ENCODE results near the gene RREB1. TPM values are rescaled to one million over a fixed set of nuclear protein-coding genes. Genes with fewer than 3 reads are reported as not detected.

Gene RREB1
- total and polyA plus RNA-seq, 2 of the 4 experiments (the other 2 are of a cell fraction) = 8.4 to 14.5 TPM

DNA sequence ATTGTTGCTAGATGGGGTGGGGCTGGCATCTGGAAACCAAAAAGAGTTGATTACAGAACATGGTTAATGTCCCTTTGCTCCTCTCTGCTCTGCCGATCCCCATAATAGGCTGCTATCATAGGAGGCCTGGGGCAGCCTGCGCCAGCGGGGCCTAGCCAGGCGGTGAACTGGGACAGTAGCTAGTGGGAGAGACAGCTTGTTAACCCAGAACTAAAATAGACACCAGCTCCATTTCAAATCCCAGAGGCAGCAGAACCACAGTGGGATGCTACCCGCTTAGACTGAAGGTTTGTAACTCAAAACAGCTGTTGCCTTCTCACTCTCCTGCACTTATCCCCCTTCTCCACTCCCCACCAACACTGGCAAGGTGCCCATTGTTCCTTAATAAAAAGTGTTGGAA, 106.7 kb downstream of the RREB1 start:
- TF ChIP-seq, protein P1, sequence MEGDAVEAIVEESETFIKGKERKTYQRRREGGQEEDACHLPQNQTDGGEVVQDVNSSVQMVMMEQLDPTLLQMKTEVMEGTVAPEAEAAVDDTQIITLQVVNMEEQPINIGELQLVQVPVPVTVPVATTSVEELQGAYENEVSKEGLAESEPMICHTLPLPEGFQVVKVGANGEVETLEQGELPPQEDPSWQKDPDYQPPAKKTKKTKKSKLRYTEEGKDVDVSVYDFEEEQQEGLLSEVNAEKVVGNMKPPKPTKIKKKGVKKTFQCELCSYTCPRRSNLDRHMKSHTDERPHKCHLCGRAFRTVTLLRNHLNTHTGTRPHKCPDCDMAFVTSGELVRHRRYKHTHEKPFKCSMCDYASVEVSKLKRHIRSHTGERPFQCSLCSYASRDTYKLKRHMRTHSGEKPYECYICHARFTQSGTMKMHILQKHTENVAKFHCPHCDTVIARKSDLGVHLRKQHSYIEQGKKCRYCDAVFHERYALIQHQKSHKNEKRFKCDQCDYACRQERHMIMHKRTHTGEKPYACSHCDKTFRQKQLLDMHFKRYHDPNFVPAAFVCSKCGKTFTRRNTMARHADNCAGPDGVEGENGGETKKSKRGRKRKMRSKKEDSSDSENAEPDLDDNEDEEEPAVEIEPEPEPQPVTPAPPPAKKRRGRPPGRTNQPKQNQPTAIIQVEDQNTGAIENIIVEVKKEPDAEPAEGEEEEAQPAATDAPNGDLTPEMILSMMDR (conservative IDR thresholded peaks at IDR 0.05; ENCODE audit: low read depth, low read length) = no peak
- TF ChIP-seq NFE2L2 (IDR thresholded peaks at IDR 0.05; ENCODE audit: low read depth, low read length) (no peak), CHD1 (IDR thresholded peaks at IDR 0.05; ENCODE audit: low read depth, low read length) (no peak), RAD21 (IDR thresholded peaks at IDR 0.05; ENCODE audit: low read length) (no peak), SMC3 (IDR thresholded peaks at IDR 0.05; ENCODE audit: low read depth, low read length) (no peak), POLR2A (IDR thresholded peaks at IDR 0.05; ENCODE audit: low read depth, low read length) (no peak), MAZ (IDR thresholded peaks at IDR 0.05; ENCODE audit: borderline replicate concordance, low read depth, low read length) (no peak), MAFK (IDR thresholded peaks at IDR 0.05; ENCODE audit: low read depth, low read length) (no peak), FOS (IDR thresholded peaks at IDR 0.05; ENCODE audit: low read depth, low read length) (no peak), CEBPB (IDR thresholded peaks at IDR 0.05; ENCODE audit: low read depth, low read length) (no peak), RCOR1 (IDR thresholded peaks at IDR 0.05; ENCODE audit: insufficient replicate concordance, low read length) (no peak), BHLHE40 (IDR thresholded peaks at IDR 0.05; ENCODE audit: low read depth, low read length) (no peak), RFX5 (IDR thresholded peaks at IDR 0.05; ENCODE audit: low read depth, low read length) (no peak), MXI1 (IDR thresholded peaks at IDR 0.05; ENCODE audit: borderline replicate concordance, low read depth, low read length) (no peak)
- TF ChIP-seq, protein P2, sequence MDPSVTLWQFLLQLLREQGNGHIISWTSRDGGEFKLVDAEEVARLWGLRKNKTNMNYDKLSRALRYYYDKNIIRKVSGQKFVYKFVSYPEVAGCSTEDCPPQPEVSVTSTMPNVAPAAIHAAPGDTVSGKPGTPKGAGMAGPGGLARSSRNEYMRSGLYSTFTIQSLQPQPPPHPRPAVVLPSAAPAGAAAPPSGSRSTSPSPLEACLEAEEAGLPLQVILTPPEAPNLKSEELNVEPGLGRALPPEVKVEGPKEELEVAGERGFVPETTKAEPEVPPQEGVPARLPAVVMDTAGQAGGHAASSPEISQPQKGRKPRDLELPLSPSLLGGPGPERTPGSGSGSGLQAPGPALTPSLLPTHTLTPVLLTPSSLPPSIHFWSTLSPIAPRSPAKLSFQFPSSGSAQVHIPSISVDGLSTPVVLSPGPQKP (IDR thresholded peaks at IDR 0.05; ENCODE audit: borderline replicate concordance, low read depth, low read length) = no peak
- TF ChIP-seq, protein P3, sequence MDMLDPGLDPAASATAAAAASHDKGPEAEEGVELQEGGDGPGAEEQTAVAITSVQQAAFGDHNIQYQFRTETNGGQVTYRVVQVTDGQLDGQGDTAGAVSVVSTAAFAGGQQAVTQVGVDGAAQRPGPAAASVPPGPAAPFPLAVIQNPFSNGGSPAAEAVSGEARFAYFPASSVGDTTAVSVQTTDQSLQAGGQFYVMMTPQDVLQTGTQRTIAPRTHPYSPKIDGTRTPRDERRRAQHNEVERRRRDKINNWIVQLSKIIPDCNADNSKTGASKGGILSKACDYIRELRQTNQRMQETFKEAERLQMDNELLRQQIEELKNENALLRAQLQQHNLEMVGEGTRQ (IDR thresholded peaks at IDR 0.05; ENCODE audit: low read depth, low read length) = no peak
- H3K4me2 ChIP-seq (ENCODE audit: low read depth, low read length) = no peak overlapping the region
- no peaks in the 10 kb centered on the region for H3K27me3 ChIP-seq (ENCODE audit: control insufficient read depth, insufficient read depth, low read length)
- no peak overlapping the region for H3K18ac ChIP-seq (ENCODE audit: low read depth, low read length)
- no peak overlapping the region for H2AFZ ChIP-seq (replicated peaks; ENCODE audit: low read length, poor library complexity)
- ChIA-PET CTCF (interaction anchor here (0.7 kb wide), 1 partner anchor 537 kb away, joined by 3 read pairs; no protein-coding TSS in a partner anchor), POLR2A (ENCODE audit: unreplicated experiment) (no interaction called here)
- ATAC-seq (ENCODE audit: low read depth) (no peak), DNase-seq (no peak)
- no peak overlapping the region for H4K91ac ChIP-seq (ENCODE audit: insufficient read depth, low read depth, low read length)
- H2BK5ac ChIP-seq (ENCODE audit: low read depth, low read length, poor library complexity, severe bottlenecking) = no peak overlapping the region
- no peak overlapping the region for H3K27ac ChIP-seq (ENCODE audit: insufficient read depth, low read length)
- WGBS, 2 experiments (ENCODE audit: extremely low coverage in 2 of 2, insufficient read length in 1 of 2) = no CpG with 5 or more reads among the region's 5 CpGs
- no peak overlapping the region for H4K5ac ChIP-seq (ENCODE audit: low read depth, low read length)
- peaks cover 24 to 71% of the 10 kb centered on the region in 2 experiments for H3K79me1 ChIP-seq (ENCODE audit: low read depth in 1 of 2, low read length in 2 of 2)
- peak overlapping the region; percentile 43; the same call in 1 of the 2 replicates for H3K4ac ChIP-seq (ENCODE audit: low read depth, low read length)
- H2AK5ac ChIP-seq (ENCODE audit: low read depth, low read length) = no peak overlapping the region
- H2BK15ac ChIP-seq (ENCODE audit: low read depth, low read length) = no peak overlapping the region
- in situ Hi-C loops (cut with MboI; ENCODE audit: low sequenced_read_pairs) = no loop called here
- H3K56ac ChIP-seq (ENCODE audit: extremely low read depth, insufficient read depth, low read length) = no peak overlapping the region
- no peak overlapping the region for H2BK120ac ChIP-seq (ENCODE audit: low read depth, low read length)
- peaks cover 24% of the 10 kb centered on the region for H4K20me1 ChIP-seq (ENCODE audit: insufficient read depth, low read length)
- H3K9ac ChIP-seq (ENCODE audit: low read depth, low read length) = no peak overlapping the region
- H3K9me1 ChIP-seq (ENCODE audit: insufficient read depth, low read length) = peaks cover 21% of the 10 kb centered on the region
- peaks cover 50% of the 10 kb centered on the region for H3K36me3 ChIP-seq (ENCODE audit: control insufficient read depth, insufficient read depth, low read length)
- intact Hi-C loops (cut with micrococcal nuclease) = no loop called here
- no peak overlapping the region for H3K4me3 ChIP-seq (ENCODE audit: insufficient read depth, low read depth, low read length)
- no peak overlapping the region for H4K8ac ChIP-seq (ENCODE audit: low read depth in 2 of 2, low read length in 2 of 2)
- H2BK20ac ChIP-seq (ENCODE audit: low read depth, low read length) = no peak overlapping the region
- no peak overlapping the region for H2AK9ac ChIP-seq (replicated peaks; ENCODE audit: low read depth, low read length, poor library complexity)
- peak overlapping the region; percentile 77; the same call in 1 of the 2 replicates for H3K14ac ChIP-seq (replicated peaks; ENCODE audit: low read depth, low read length)
- H3K23ac ChIP-seq (ENCODE audit: low read depth, low read length) = no peak overlapping the region
- H3K4me1 ChIP-seq (ENCODE audit: control insufficient read depth, insufficient read depth, low read length) = peaks cover 17% of the 10 kb centered on the region
- no TSS peak for BruUV-seq (replicated peaks)
- no peaks in the 10 kb centered on the region for H3K9me3 ChIP-seq (ENCODE audit: control insufficient read depth, insufficient read depth, low read length)
- dilution Hi-C loops (cut with HindIII; ENCODE audit: low sequenced_read_pairs, unreplicated experiment) = no loop called here
